PFSK-1 (cell line): ENCODE data around the gene NOC2L.

Experiments used
- FOXP2 ChIP-seq: optimal IDR thresholded peaks from 2 replicates; pipeline ENCODE3; 2011; ENCODE audit warnings: borderline replicate concordance, control low read depth, inconsistent platforms; ENCODE audit not compliant: insufficient read depth; ENCODE audit errors: extremely low read length, extremely low read depth
- POLR2AphosphoS5 ChIP-seq: IDR thresholded peaks from 2 replicates; pipeline ENCODE4 v1.6.1; 2012; ENCODE audit warnings: low read depth, mild to moderate bottlenecking, control low read depth, low read length, moderate library complexity
- REST ChIP-seq, 2 experiments: IDR thresholded peaks; 2 replicates each; pipeline versions ENCODE4 v1.6.1 to v1.8.0; 2011 to 2012; ENCODE audit warnings: low read depth in 2 of 2, low read length in 2 of 2, control low read depth in 1 of 2, inconsistent platforms in 1 of 2, mild to moderate bottlenecking in 1 of 2, moderate library complexity in 1 of 2; ENCODE audit not compliant: insufficient read depth in 1 of 2
- SIN3A ChIP-seq: IDR thresholded peaks from 2 replicates; pipeline ENCODE4 v1.6.1; 2012; ENCODE audit warnings: mild to moderate bottlenecking, low read length, moderate library complexity, borderline replicate concordance; ENCODE audit not compliant: insufficient read depth
- TAF1 ChIP-seq: IDR thresholded peaks from 2 replicates; pipeline ENCODE4 v1.6.1; 2012; ENCODE audit warnings: low read length, control low read depth, borderline replicate concordance; ENCODE audit not compliant: insufficient read depth

NOC2L gene

GRCh38 chr1:975365-975764 is 16.3 kb upstream of the NOC2L start:
- TF ChIP-seq SIN3A (no peak), TAF1 (no peak), REST (IDR thresholded peaks at IDR 0.05; ENCODE audit: insufficient read depth in 1 of 2, low read depth in 2 of 2, low read length in 2 of 2) (no peak), FOXP2 (no peak)

GRCh38 chr1:974687-975328 is 15.8 kb upstream of the NOC2L start:
- TF ChIP-seq FOXP2 (no peak), TAF1 (no peak), SIN3A (no peak), POLR2AphosphoS5 (no peak), REST (IDR thresholded peaks at IDR 0.05; ENCODE audit: insufficient read depth in 1 of 2, low read depth in 2 of 2, low read length in 2 of 2) (no peak)

- TF ChIP-seq POLR2AphosphoS5 (no peak), REST (IDR thresholded peaks at IDR 0.05; ENCODE audit: insufficient read depth in 1 of 2, low read depth in 2 of 2, low read length in 2 of 2) (no peak), TAF1 (no peak), FOXP2 (no peak)
Observed at GRCh38 chr1:974293-974640, 15.2 kb upstream of the NOC2L start.

- no peak for TF ChIP-seq TAF1
- TF ChIP-seq SIN3A: no peak
- no peak for TF ChIP-seq FOXP2
- no peak for TF ChIP-seq REST (IDR thresholded peaks at IDR 0.05; ENCODE audit: insufficient read depth in 1 of 2, low read depth in 2 of 2, low read length in 2 of 2)
- no peak for TF ChIP-seq POLR2AphosphoS5
Observed at GRCh38 chr1:973459-974292, 14.6 kb upstream of the NOC2L start.
